ENCODE results near the gene KRTAP5-6. TPM values are rescaled to one million over a fixed set of nuclear protein-coding genes. Genes with fewer than 3 reads are reported as not detected.
A peak's percentile ranks its signal among the peaks of the same experiment; 100 is the strongest.

Gene KRTAP5-6
- total RNA-seq, 4 donors from 2014 or later, result not detected

DNA sequence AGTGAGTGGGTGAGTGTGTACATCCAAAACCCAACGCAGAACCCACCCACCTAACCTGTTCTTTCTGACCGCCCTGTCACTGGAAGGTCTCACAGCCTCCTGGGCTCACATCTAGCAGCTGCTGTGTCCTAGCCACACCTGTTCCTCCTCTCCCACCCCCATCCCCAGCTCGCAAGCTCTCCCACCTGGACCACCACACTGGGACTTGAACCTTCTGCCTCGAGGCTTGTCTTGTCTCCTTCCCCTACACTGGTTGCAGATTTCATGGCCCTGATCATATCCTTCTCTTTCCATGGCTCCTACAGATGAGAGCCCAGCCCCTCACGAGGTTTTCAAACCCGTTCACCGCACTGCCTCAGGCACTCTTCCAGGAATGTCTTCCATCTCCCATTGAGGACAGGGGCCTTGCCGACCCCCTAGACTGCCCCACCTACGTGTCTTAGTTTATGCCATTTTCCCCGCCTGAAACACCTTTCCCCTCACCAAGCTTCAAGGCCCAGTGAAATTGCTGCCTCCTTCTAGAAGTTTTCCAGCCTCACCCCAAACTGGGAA, 46.7 kb downstream of the KRTAP5-6 start:
- Histone ChIP-seq H3K4me1 (no peaks in the 10 kb centered on the region), H3K27ac (no peak overlapping the region), H3K4me3 (no peak overlapping the region), H3K9me3 (no peaks in the 10 kb centered on the region), H3K27me3 (no peaks in the 10 kb centered on the region), H3K36me3 (no peaks in the 10 kb centered on the region)
- peak in 1 of 2 donors; percentile 1 for DNase-seq
- intact Hi-C loops (cut with DNase I; ENCODE audit: low total_unique reads), result no loop called here
- TF ChIP-seq, protein P1, sequence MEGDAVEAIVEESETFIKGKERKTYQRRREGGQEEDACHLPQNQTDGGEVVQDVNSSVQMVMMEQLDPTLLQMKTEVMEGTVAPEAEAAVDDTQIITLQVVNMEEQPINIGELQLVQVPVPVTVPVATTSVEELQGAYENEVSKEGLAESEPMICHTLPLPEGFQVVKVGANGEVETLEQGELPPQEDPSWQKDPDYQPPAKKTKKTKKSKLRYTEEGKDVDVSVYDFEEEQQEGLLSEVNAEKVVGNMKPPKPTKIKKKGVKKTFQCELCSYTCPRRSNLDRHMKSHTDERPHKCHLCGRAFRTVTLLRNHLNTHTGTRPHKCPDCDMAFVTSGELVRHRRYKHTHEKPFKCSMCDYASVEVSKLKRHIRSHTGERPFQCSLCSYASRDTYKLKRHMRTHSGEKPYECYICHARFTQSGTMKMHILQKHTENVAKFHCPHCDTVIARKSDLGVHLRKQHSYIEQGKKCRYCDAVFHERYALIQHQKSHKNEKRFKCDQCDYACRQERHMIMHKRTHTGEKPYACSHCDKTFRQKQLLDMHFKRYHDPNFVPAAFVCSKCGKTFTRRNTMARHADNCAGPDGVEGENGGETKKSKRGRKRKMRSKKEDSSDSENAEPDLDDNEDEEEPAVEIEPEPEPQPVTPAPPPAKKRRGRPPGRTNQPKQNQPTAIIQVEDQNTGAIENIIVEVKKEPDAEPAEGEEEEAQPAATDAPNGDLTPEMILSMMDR (IDR thresholded peaks at IDR 0.05), result no peak
- no peak for TF ChIP-seq POLR2A (IDR thresholded peaks at IDR 0.05)

DNA sequence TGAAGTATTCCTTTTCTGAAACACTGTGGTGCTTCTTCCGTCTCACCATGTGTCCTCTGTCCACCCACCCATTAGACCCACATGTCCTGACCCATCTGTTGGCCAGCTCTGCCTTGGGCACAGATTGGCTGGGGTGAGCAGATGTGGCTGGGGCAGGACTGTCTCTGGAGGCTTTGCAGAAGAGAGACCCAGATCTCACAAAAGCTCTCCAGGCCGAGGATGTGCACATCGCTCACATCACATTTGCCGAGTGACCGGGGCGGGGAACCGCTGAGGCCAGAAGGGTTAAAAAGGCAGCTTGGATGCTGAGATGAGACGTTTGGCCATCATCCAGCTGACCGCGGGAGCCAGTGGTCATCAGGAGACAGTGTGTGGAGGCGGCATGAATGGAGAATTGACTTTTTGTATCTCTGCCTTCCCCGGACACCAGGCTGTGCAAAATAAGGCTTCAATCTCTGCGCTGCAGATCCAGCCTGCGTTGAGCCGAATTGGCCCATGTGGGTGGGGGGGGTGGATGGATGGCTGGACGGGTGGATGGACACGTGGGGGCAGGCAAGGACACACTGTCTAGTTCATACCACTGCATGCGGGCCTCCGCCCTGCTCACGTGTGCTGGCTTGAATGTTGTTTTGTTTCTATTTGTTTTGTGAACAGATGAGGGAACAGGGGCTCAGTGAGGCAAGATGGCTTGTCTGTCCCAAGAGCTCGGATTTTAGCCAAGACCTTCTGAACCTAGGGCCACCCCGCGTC, 47.3 kb downstream of the KRTAP5-6 start:
- Histone ChIP-seq H3K4me3 (no peak overlapping the region), H3K36me3 (no peaks in the 10 kb centered on the region), H3K9me3 (no peaks in the 10 kb centered on the region), H3K27ac (no peak overlapping the region), H3K4me1 (peaks cover 0 to 5% of the 10 kb centered on the region in 2 donors), H3K27me3 (peaks cover 0 to 3% of the 10 kb centered on the region in 2 donors)
- intact Hi-C loops (cut with DNase I; ENCODE audit: low total_unique reads), result no loop called here
- TF ChIP-seq POLR2A (IDR thresholded peaks at IDR 0.05), result no peak
- TF ChIP-seq, protein P1 (IDR thresholded peaks at IDR 0.05), result no peak
- DNase-seq, result no peak

DNA sequence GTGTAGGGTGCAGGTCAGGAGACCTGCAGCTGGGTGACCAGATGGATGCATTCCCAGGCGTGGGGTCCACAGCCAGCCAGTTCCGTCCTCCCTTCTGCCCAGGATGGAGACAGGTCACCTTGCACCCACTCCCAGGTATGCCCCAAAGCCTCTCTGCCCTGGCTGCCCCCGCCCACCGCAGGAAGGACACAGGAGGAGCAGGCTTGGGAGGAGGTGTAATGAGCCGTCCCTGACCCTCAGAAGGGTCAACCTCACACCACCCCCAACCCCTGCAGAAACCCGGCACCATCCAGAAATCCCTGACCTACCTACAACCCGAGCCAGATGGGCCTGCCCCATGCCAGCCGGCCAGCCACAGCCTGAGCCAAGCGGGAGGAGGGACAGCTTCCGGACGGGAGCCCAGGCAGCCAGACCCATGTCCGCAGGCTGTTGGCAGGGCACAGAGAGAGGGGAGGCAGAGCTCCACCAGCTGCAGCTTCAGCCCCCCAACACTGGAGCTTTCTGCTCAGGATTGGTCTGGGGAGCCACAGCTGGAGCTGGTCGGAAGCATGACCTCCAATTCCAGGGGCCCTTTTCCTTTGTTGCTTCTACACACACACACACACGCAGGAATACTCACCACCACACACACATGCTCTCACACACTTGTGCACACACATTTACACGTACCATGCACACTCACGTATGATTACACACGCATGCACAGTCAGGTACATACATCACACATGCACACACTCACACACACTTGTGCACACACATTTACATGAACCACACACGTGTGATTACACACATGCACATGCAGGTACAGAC, 48.1 kb downstream of the KRTAP5-6 start:
- no peak overlapping the region for H3K27ac ChIP-seq
- DNase-seq, result no peak

DNA sequence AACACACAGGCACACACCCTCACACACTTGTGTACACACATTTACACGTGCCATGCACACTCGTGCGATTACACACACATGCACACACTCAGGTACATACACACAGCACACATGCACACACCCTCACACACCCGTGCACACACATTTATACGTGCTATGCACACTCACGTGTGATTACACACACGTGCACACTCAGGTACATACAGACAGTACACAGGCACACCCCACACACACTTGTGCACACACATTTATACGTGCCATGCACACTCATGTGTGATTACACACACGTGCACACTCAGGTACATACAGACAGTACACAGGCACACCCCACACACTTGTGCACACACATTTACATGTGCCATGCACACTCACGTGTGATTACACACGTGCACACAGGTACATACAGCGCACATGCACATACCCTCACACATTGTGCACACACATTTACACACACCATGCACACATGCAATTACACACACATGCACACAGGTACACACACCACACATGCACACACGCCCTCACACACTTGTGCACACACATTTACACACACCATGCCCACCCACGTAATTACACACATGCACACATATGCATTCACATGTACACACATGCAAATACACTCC, 48.8 kb downstream of the KRTAP5-6 start:
- H3K9me3 ChIP-seq, result no peaks in the 10 kb centered on the region
- no peaks in the 10 kb centered on the region for H3K36me3 ChIP-seq
- no peak for DNase-seq
- no peak overlapping the region for H3K4me3 ChIP-seq
- peaks cover 0 to 3% of the 10 kb centered on the region in 2 donors for H3K27me3 ChIP-seq
- intact Hi-C loops (cut with DNase I; ENCODE audit: low total_unique reads), result no loop called here
- no peak overlapping the region for H3K27ac ChIP-seq
- H3K4me1 ChIP-seq, result peaks cover 0 to 10% of the 10 kb centered on the region in 2 donors
- no peak for TF ChIP-seq POLR2A (IDR thresholded peaks at IDR 0.05)
- TF ChIP-seq, protein P1 (IDR thresholded peaks at IDR 0.05), result no peak

More for the DNA sequence above, 48.1 kb downstream of the KRTAP5-6 start:
- TF ChIP-seq, protein P1 (IDR thresholded peaks at IDR 0.05), result no peak
- no peak for TF ChIP-seq POLR2A (IDR thresholded peaks at IDR 0.05)
- intact Hi-C loops (cut with DNase I; ENCODE audit: low total_unique reads), result no loop called here
- H3K4me3 ChIP-seq, result no peak overlapping the region
- H3K4me1 ChIP-seq, result peaks cover 0 to 10% of the 10 kb centered on the region in 2 donors
- no peaks in the 10 kb centered on the region for H3K36me3 ChIP-seq
- H3K9me3 ChIP-seq, result no peaks in the 10 kb centered on the region
- H3K27me3 ChIP-seq, result peaks cover 0 to 3% of the 10 kb centered on the region in 2 donors

Measured in uterus (tissue), 4 donors.